Measurements from ENCODE around the gene CIBAR2.
"Not testable (repeated sequence)": the region's sequence is repeated elsewhere in the genome, so short reads cannot be mapped to it uniquely, and the experiment has no call there.

The CIBAR2 gene

DNA sequence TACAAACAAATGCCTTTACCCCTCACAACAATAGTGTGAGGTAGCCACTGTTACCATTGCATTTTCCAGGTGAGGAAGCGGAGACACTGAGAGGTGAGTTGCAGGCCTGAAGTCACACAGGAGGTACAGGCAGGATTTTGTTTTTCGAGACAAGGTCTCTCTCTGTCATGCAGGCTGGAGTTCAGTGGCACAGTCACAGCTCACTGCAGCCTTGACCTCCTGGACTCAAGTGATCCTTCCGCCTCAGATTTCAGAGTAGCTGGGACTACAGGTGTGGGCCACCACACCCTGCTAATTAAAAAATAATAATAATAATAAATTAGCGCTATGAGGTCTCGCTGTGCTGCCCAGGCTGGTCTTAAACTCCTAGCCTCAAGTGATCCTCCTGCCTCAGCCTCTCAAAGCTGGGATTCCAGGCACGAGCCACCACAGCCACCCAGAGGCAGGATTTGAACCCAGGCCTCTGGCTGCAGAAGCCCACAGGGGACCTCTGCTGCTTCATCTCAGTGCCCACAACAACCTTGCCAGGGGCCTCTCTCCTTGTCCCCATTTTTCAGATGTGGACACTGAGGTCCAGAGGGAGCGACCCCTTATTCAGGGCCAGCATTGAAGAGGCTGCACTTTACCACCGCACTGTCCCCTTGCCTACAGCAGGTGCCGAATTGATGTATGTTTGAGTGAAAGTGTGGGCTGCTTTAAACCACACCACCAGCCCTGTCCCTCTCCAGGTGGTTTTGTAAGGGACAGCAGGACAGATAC, 16.0 kb upstream of the CIBAR2 start:
- no peak for DNase-seq (ENCODE audit: low spot score)

DNA sequence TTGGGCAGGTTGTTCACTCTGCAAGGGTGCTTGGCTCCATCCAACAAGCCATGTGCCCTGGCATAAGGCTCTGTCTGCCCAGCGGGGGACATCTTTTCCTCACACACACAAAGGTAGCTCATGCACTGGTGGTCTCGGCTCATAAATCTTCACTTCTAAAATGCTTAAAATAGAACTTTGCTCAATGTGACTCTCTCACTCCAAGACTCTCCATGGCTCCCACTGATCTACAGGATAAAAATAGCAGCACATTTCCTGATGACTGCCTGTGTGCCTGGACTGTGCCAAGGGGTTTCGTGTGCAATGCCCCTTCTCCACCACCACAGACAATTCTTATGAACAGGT, 15.1 kb upstream of the CIBAR2 start:
- DNase-seq (ENCODE audit: low spot score), result no peak

DNA sequence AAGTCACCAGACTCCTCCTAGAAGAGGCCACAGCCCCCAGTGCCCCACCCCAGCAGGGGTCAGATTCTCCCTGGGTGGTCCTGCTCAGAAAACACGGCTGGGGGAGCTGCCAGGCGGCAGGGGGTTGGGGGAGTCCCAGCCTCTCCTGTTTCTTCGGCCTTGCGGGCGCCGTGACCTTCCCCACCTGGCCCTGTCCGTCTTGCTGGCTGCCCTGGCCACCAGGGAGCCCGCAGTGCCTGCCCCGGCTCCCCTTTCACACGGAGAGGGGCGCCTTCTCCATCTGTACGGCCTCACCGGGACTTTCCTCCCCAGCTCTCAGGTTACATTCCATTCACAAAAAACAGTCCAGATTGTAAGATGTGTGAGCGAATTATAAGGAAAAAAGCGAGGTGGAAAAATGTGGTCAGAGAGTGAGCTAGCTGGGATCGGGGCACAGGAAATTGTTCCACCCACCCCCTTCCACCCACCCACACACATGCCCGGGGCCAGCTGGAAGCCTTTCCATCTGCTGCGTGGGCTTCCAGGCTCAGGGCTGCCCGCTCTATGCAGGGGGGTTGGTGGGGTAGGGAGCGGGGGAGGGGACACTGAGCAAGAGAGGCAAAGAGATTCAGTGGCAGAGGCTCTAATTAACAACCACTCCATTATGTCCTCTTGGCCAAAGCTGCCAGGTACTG, 14.6 kb upstream of the CIBAR2 start:
- no peak for DNase-seq (ENCODE audit: low spot score)

DNA sequence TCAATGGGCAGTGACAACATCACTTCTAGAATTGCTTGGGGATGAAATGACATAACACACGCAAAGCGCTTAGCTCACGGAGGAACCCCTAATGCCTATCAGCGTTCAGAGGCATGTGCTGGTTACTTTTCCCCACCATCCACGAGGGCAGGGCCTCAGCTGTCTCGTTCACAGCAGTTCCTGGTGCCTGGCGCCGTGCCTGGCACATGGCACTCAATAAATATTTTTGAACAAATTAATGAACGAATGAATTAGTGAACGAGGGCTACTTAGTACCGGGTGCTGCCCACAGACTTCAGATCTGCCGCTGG, 14.1 kb upstream of the CIBAR2 start:
- DNase-seq (ENCODE audit: low spot score), result no peak

DNA sequence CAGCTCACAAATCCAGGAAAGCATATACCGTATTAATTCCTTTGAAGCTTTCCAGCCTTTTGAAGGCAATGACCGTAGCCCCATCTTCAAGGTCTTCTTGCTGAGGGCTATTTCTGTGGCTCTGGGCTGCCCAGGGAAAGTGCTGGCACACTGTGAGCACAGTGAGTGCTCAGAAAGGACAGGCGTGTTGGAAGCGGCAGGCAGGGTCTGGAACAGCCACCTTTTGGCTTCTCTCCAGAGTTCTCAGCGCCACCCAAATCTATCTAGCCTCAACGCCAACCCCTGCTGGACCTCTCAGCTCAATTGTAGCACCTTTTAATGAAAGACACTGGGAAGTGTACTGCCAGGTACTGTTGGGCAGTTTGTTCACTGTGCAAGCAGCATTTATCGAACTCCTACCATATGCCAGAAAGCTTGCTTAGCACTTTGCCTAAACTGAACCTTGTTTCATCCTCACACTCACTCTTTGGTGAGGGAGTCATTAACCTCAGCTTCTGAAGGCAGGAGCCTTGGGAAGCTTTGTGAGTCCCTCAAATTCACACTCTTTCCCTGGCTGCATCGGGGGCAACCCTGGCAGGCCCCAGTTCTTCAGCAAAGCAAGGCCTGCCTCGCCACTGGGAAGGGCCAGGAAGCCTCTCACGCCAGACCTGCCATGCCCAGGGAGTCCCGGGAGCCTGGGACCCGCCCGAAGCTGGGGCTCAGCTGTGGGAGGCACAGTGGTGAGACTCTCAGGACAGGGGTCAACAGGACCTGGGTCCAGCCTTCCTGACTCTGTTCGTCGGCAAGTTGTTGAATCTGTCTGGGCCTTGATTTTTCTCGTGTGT, 13.5 kb upstream of the CIBAR2 start:
- DNase-seq (ENCODE audit: low spot score), result no peak

DNA sequence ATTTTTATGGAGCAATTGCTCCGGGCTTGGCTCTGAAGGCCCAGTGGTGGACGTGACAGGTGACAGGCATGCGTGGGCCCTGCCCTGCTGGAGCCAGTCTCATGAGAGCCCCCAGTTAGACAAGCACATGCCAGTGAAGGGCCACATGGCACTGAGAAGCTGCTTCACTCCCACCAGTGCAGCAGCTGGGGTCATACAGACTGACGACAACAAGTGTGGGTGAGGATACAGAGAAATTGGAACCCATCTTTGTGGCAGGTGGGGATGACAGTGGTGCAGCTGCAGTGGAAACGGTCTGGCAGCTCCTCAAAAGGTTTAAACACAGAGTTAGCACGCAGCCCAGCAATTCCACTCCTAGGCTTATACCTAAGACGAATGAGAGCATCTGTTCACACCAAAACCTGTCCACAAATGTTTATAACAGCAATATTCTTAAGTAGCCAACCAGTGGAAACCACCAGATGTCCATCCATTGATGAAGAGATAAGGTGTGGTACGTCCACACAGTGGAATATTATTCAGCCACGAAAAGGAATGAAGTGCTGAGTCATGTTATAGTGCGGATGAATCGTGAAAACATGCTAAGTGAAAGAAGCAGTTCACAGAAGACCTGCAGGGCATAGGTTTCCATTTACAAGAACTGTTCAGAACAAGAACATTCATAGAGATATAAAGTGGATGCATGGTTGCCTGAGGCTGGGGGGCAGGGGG, 12.5 kb upstream of the CIBAR2 start:
- DNase-seq (ENCODE audit: low spot score), result no peak

DNA sequence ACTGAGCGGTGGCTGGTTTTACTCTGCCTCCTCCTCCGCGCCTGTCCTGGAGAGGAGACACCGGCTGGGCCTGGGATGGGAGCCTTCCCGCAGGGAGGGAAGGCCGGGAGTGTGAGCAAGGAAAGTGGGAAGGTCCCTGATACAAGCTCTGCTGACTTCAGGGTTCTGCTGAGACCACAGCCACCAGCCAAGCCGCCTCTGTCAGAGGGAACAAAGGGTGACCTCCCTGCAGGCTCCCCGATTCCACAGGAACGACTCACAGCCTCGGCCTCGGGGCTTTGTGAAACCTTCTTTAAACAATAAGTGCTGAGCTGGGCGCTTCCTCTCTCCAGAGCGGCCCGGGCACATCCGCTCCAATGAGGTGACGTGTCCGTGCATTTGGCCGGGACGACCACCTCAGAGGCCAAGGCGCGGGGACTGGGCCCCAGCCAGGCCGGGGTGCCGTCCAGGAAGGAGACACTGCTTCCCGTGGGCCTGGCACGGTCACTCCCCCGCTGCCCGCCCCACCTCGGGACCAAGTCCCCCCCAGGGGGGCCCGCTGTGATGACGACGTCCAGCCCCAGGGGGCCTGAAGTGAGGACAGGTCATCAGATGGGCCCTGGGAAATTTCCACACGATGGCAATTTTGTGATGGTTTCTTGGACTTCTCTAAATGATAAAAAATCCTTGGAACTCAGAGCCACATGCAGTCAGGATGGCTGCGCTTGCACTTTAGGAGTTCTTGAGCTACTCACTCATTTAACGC, 11.8 kb upstream of the CIBAR2 start:
- no peak for DNase-seq (ENCODE audit: low spot score)

DNA sequence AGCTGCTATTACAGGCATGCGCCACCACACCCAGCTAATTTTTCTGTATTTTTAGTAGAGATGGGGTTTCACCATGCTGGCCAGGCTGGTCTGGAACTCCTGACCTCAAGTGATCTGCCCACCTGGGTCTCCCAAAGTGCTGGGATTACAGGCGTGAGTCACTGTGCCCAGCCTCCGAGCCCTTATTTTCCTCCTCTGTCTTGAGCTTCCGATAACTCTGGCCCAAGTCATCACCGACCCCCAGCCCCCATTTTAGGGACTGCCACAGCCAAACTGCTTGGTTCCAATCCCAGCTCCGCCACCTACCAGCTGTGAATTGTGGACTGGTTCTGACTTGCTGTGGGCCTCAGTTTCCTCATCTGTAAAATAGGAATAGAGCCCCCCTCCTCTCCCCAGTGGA, 11.2 kb upstream of the CIBAR2 start:
- DNase-seq (ENCODE audit: low spot score), result not testable (repeated sequence)

DNA sequence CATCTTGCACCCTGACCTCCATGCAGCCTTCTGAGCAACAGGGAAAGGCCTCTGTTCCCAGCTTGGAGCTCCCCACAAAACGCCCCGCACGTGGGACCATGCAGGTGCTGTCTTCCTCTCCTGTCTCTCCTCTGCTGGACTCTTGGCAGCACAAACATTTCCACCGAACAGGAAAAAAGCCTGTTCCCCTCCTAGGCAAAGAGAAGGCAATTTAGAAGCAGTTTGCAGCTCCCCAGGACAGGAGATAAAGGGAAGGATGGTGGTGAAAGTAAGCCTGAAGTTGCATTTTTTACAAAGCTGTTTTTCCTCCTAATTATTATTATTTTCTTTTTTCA, 7.7 kb upstream of the CIBAR2 start:
- no peak for DNase-seq (ENCODE audit: low spot score)

DNA sequence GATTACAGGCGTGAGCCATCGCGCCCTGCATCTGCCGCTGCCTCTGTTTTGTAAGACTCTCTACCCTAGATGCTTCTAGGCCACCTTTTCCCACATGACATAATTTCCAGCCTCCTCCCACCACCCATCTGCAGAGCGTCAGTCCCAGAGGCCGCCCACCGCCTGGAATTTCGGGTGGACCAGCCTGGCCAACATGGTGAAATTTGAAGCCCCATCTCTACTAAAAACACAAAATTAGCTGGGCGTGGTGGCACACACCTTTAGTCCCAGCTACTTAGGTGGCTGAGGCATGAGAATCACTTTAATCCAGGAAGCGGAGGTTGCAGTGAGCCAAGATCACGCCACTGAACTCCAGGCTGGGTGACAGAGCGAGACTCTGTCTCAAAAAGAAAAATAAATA, 5.1 kb upstream of the CIBAR2 start:
- no peak for DNase-seq (ENCODE audit: low spot score)

DNA sequence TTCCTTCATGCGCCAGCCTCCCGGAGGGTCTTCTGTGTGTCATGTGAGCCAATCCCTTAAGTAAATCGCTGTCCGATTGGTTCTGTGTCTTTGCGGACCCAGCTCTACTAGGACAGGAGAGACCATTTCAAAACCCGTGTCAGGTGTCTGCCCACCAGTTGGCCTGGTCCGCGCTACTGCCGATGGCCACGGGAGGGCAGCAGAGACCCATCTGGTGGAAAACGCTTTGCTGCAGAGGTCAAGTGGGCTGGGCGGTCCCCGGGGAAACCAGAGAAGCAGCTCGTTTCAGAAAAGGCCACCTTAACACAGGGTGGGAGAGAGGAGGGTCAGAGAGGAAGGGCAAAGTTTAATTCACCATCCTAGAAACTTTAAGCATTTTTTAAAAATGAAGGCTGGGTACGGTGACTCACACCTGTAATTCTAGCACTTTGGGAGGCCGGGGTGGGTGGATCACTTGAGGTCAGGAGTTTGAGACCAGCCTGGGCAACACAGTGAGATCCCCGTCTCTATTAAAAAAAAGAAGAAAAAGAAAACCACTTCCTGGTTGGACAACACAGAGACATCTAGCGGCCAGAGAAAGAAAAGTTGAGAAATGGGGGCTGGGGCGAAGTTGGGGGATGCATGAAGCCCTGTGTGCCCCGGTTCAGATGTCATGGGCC, 2.8 kb upstream of the CIBAR2 start:
- DNase-seq (ENCODE audit: low spot score), result peak; percentile 72

DNA sequence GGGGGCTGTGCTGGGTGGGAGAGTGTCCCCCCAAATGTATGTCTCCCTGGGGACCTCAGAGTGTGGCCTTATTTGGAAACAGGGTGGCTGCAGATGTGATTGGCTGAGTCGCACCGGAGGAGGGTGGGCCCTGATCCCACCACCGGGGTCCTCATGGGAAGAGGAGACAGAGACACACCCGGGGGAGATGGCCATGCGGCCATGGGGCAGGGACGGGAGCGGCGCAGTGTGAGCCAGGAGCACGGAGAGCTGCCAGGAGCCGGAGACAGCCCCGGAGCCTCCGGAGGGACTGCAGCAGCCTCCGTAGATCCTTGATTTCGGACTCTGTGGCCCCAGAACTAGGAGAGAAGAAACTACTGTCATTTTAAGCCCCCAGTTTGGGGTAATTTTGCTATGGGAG, 1.6 kb upstream of the CIBAR2 start:
- no peak for DNase-seq (ENCODE audit: low spot score)

DNA sequence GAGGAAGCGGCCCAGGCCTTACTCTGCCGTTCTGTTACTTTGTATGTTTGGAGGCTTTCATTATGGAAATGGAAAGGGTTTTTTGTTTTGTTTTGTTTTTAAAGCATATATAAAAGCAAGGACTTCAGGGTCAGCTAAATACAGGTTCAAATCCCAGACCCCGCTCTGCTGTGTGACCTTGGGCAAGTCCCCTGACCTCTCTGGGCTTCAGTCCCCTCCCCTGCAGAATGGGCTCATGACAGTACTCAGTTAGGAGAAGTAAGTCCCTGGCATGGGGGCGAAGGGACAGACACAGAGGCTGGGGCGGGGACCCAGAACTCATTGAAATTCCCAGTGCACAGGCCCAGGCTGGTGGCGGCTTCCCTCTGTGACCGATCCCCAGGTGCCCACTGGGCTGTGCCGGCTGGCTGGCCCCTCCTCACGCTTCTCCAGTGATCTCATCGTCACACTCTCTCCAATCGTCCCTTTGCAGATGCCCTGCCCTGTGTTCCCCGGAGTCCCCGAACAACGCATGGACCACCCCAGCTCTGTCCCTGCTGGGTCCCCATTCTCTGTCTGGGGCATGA, 979 bp upstream of the CIBAR2 start:
- DNase-seq (ENCODE audit: low spot score), result no peak

DNA sequence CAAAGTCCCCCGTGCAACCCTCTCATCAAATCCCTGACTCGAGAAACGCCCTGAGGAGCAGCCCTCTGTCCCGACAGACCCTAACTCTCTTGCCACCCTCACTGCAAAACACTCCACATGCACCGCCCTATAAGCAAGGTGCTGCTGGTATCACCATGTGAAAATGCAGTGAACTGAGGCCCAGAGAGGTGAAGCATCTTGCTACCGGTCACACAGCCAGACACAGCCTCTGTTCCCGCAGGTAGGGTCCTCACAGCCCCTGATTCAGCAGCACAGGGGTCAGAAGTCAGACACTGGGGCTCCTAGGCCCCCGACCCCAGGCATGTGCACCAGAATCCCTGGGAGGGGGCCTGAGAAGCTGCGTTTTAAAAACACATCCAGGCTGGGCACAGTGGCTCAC, 1.1 kb downstream of the CIBAR2 start:
- DNase-seq (ENCODE audit: low spot score), result no peak

DNA sequence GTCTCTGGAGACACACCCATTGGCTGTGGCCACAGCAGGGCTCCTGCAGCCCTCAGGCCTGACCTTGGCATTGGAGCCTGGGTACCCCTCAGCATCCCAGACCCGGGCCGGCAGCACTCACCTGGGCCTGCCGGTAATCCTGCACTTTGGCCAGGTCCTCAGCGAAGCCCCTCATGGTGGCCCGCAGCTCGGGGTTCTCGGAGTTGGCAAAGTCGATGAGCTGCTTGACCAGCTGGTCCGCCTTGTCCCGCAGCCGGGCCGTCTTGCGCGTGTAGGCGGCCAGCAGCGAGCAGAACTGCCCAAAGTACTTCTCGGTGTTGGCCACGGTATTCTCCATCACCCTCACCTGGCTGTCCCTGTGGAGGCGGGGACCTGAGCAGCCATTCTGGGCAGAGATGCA, 2.2 kb downstream of the CIBAR2 start:
- no peak for DNase-seq (ENCODE audit: low spot score)

DNA sequence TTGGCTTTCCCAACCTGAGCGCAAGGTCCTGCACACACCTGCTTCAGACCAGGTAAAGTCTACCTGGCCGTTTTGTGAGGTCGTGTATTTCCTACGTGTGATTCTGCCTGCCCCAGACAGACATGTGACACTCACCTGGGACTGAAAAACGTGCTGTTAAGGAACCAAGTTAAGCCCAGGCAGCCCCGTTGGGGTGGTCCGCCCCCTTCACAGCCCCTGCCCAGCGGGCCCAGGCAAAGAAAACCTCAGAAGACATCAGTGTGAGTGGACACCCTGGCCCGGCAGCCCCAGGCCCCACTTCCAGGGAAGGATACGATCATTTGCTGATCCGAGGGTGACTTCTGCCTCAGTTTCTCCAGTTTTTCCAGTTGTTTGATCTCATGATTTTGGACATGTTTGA, 4.7 kb downstream of the CIBAR2 start:
- no peak for DNase-seq (ENCODE audit: low spot score)

DNA sequence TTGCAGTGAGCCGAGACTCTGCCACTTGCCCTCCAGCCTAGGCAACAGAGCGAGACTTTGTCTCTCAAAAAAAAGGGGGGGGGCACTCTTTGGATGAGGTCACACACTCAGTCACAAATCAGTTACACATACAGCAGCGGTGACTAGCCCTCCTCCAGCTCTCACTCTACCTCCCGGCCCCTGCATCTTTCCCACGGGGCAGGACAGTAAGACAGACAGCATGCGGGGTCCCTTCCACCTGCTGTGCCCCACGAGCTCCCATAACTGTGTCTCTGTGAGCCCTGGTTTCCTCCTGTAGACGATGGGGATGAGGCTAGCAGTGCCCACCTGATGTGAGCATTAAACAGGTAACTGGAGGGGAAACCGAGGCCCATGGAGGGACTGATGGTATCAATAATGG, 5.2 kb downstream of the CIBAR2 start:
- DNase-seq (ENCODE audit: low spot score), result no peak

DNA sequence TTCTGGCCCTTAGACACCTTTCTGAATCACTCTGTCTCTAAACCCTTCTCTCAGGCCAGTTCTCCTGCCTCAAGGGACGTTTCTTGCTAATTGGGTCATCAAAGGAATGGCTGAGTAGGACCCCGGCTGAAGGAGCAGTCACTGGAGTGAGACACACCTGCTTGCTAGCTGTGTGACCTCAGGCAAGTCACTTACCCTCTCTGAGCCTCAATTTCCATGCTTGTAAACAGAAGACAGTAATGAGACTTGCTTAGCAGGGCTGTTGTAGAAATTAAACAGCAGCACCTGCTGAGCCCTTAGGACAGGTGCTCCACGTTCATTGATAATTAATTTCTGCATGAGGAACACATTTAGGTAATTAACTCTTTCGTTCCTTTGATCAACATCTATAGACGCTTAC, 6.8 kb downstream of the CIBAR2 start:
- DNase-seq (ENCODE audit: low spot score), result no peak

DNA sequence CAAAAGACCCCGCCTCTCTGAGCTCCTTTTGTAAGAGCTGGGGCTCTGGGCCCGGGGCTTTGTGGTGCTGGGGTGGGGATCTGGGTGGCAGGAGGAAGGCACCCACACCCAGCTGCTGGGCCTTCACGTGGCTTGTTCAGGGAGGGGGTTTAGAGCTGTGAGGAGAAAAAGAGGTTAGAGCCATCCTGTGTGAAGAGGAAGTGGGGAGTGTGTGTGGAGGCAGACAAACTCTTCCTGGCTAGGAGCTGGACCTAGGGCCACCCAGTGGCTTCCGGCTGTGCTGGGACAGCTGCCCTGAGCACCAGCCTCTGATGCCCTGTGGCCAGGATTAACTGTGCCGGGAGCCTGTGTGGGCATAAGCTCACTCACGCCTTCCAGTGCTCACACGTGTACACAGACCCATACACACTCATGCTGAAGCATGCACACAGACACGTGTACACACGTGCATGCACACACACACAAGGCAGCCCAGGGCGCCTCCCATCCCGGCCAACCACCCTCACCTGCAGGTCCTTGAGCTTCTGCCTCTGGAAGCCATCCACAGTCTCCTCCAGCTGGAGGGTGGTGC, 7.4 kb downstream of the CIBAR2 start:
- no peak for DNase-seq (ENCODE audit: low spot score)

DNA sequence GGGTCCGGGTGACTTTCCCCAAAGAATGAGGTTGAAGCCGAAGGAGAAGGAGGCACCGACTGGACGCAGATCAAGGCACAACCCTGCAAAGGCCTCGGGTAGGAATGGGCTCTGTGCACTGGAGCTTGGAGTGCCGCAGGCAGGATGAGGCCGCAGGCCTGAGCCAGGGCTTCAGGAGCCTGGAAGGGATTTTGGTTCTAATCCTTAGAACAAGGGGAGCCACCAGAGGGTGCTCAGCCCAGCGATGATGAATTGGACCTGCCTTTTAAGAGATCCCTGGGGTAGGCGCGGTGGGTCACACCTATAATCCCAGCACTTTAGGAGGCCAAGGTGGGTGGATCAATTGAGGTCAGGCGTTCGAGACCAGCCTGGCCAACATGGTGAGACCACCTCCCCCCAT, 8.1 kb downstream of the CIBAR2 start:
- no peak for DNase-seq (ENCODE audit: low spot score)
